ENCODE results near the gene GRM4. TPM values are rescaled to one million over a fixed set of nuclear protein-coding genes. Genes with fewer than 3 reads are reported as not detected.

Gene GRM4
- total RNA-seq, 8 experiments from 2014 or later, result 0.56 to 4.3 (median 1.0) TPM

- no peak overlapping the region for H3K4me3 ChIP-seq
- H3K27ac ChIP-seq, result no peak overlapping the region
- 53 to 90% (median 81%) methylated on average over 1 to 6 of the region's 9 CpGs; no CpG with 5 or more reads in 4 of the 10 experiments for WGBS, 10 experiments
- peak in 1 of 8 experiments; percentile 33 for ATAC-seq (replicated peaks in 6 of 8)
- in situ Hi-C loops (cut with MboI; ENCODE audit: low pct_unique_long_range_greater_than_20kb in 2 of 9, low sequenced_read_pairs in 9 of 9, unreplicated experiment in 9 of 9), result loop anchor here in 4 of 9 experiments (25.0 kb wide), 1 partner anchor 436 kb away; no protein-coding TSS in a partner anchor
- H3K4me1 ChIP-seq (replicated peaks in 1 of 2), result no peaks in the 10 kb centered on the region
These were observed 30.6 kb upstream of the GRM4 start for GRCh38 chr6:34176261-34177031.

DNA sequence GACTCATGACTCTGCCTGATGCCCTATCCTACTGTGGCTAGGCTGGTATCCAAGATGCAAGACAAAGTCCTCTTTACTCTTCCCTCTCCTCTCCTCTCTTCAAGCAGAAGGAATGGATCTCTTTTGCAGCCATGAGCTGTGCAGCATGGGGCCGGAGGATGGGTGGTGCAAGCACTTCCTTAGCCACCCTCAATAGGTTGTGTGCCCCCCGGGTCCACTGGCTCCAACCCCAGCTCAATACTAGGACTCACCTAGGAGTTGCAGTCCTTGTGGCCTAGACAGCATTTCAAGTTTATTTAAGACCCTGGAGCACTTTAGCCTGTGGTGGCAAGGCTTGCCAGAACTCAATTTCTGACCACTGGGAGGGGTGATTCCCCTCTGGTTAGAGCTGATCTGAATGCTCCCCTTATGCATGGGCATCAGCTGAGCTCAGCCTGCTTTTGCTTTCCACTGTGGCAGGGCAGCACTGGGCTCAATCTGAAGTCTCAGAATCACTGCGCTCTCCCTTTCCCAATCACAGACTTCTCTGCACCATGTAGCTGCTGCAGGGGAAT, 29.0 kb upstream of the GRM4 start:
- 50 to 100% (median 83%) methylated on average over 1 to 3 of the region's 3 CpGs; no CpG with 5 or more reads in 3 of the 10 experiments for WGBS, 10 experiments
- no peak for ATAC-seq (replicated peaks in 6 of 8)
- Histone ChIP-seq H3K27ac (no peak overlapping the region), H3K4me1 (replicated peaks in 1 of 2) (no peaks in the 10 kb centered on the region), H3K4me3 (no peak overlapping the region)
- in situ Hi-C loops (cut with MboI; ENCODE audit: low pct_unique_long_range_greater_than_20kb in 2 of 9, low sequenced_read_pairs in 9 of 9, unreplicated experiment in 9 of 9), result loop anchor here in 7 of 9 experiments (25.0 kb wide), 4 partner anchors 413 to 588 kb away; partner anchors contain the start of genes BAK1 (in 4 of the 7) and UQCC2 (in 1 of the 7)

- Histone ChIP-seq H3K4me1 (replicated peaks in 1 of 2) (no peaks in the 10 kb centered on the region), H3K27ac (no peak overlapping the region), H3K4me3 (no peak overlapping the region)
- WGBS, 10 experiments, result 0 to 89% (median 79%) methylated on average over 1 to 5 of the region's 9 CpGs; no CpG with 5 or more reads in 3 of the 10 experiments
- ATAC-seq (replicated peaks in 6 of 8), result no peak
- in situ Hi-C loops (cut with MboI; ENCODE audit: low pct_unique_long_range_greater_than_20kb in 2 of 9, low sequenced_read_pairs in 9 of 9, unreplicated experiment in 9 of 9), result loop anchor here in 7 of 9 experiments (25.0 kb wide), 3 partner anchors 411 to 586 kb away; partner anchors contain the start of genes BAK1 (in 4 of the 7) and UQCC2 (in 1 of the 7)
These were observed 27.3 kb upstream of the GRM4 start for GRCh38 chr6:34172961-34173775.

DNA sequence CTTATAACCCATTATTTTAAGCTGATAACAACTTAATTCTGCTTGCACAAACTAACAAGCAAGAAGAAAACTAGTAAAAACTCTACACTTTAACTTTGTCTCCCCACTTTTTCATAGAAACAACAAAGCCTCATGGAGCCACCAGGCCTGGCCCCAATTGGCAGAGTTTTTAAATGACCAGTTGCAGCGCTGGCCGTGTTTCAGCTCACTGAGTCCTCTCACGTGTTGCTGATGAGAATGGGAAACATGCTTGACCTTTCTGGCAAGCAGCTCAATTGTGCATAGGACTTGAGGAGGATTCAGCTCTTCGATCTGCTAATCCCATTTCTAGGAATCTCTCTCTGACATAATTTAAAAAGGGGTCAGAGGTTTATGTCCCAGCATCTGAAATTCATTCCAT, 24.5 kb upstream of the GRM4 start:
- Histone ChIP-seq H3K27ac (no peak overlapping the region), H3K4me3 (no peak overlapping the region), H3K4me1 (replicated peaks in 1 of 2) (no peaks in the 10 kb centered on the region)
- ATAC-seq (replicated peaks in 6 of 8), result no peak
- 17 to 100% (median 76%) methylated on average over 2 to 4 of the region's 4 CpGs; no CpG with 5 or more reads in 1 of the 10 experiments for WGBS, 10 experiments
- in situ Hi-C loops (cut with MboI; ENCODE audit: low pct_unique_long_range_greater_than_20kb in 2 of 9, low sequenced_read_pairs in 9 of 9, unreplicated experiment in 9 of 9), result loop anchor here in 7 of 9 experiments (25.0 kb wide), 3 partner anchors 408 to 583 kb away; partner anchors contain the start of genes BAK1 (in 4 of the 7) and UQCC2 (in 1 of the 7)

DNA sequence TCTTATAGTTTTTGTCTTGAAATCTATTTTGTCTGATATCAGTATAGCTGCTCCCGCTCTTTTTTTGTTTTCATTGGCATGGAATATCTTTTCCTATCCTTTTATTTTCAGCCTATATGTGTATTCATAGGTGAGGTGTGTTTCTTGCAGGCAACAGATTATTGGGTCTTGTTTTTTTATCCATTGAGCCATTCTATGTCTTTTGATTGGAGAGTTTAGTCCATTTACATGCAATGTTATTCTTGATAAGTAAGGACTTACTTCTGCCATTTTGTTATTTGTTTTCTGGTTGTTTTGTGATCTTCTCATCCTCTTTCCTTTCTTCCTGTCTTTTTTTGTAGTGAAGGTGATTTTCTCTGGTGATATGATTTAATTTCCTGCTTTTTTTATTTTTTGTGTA, 24.0 kb upstream of the GRM4 start:
- 100% methylated on average over 1 of the region's 1 CpG for WGBS, 10 experiments
- ATAC-seq (replicated peaks in 6 of 8), result no peak
- Histone ChIP-seq H3K4me1 (replicated peaks in 1 of 2) (no peaks in the 10 kb centered on the region), H3K27ac (no peak overlapping the region), H3K4me3 (no peak overlapping the region)
- in situ Hi-C loops (cut with MboI; ENCODE audit: low pct_unique_long_range_greater_than_20kb in 2 of 9, low sequenced_read_pairs in 9 of 9, unreplicated experiment in 9 of 9), result loop anchor here in 7 of 9 experiments (25.0 kb wide), 3 partner anchors 408 to 583 kb away; partner anchors contain the start of genes BAK1 (in 4 of the 7) and UQCC2 (in 1 of the 7)

GRCh38 chr6:34161857-34162515, 16.1 kb upstream of the GRM4 start:
- no peak overlapping the region for H3K27ac ChIP-seq
- no peak for ATAC-seq (replicated peaks in 6 of 8)
- no peak overlapping the region for H3K4me3 ChIP-seq
- 0 to 67% (median 41%) methylated on average over 1 to 4 of the region's 8 CpGs; no CpG with 5 or more reads in 4 of the 10 experiments for WGBS, 10 experiments
- in situ Hi-C loops (cut with MboI; ENCODE audit: low pct_unique_long_range_greater_than_20kb in 2 of 9, low sequenced_read_pairs in 9 of 9, unreplicated experiment in 9 of 9), result loop anchor here in 7 of 9 experiments (25.0 kb wide), 3 partner anchors 400 to 575 kb away; partner anchors contain the start of genes BAK1 (in 4 of the 7) and UQCC2 (in 1 of the 7)
- no peaks in the 10 kb centered on the region for H3K4me1 ChIP-seq (replicated peaks in 1 of 2)

DNA sequence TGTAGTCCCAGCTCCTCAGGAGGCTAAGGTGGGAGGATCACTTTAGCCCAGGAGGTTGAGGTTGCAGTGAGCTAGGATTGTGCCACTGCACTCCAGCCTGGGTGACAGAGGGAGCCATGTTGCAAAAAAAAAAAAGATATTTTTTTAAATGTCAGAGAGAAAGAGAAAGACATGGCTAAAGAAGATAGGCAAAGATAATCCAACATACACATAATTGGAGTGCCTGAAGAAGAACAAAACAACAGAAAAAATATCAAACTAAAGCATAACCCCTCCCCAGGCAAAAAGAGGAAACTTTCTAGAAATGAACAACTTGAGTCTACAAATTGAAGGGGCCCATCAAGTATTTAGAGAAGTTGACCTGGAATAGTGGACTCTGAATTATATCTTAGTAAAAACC, 14.0 kb upstream of the GRM4 start:
- no peak overlapping the region for H3K27ac ChIP-seq
- H3K4me1 ChIP-seq (replicated peaks in 1 of 2), result peaks cover 0 to 2% of the 10 kb centered on the region in 2 donors
- no peak overlapping the region for H3K4me3 ChIP-seq
- ATAC-seq (replicated peaks in 6 of 8), result no peak
- in situ Hi-C loops (cut with MboI; ENCODE audit: low pct_unique_long_range_greater_than_20kb in 2 of 9, low sequenced_read_pairs in 9 of 9, unreplicated experiment in 9 of 9), result loop anchor here in 8 of 9 experiments (10.0 to 25.0 kb wide), 6 partner anchors 105 to 573 kb away; partner anchors contain the start of genes BAK1 (in 4 of the 8) and UQCC2 (in 1 of the 8)

DNA sequence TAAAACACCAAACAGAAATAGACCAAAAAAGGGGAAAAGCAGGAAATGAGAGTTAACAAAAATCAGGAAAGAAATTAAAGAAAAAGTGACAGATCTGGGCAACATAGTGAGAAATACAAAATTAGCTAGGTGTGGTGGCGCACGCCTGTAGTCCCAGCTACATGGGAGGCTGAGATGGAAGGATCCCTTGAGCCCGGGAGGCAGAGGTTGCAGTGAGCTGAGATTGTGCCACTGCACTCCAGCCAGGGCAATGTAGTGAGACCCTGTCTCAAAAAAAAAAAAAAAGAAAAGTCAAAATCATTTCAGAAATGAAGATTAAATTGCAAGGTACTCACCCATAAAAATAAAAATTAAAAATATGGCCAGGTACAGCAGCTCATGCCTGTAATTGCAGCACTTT, 13.0 kb upstream of the GRM4 start:
- Histone ChIP-seq H3K4me3 (no peak overlapping the region), H3K4me1 (replicated peaks in 1 of 2) (peaks cover 0 to 6% of the 10 kb centered on the region in 2 donors), H3K27ac (no peak overlapping the region)
- 50 to 94% (median 69%) methylated on average over 1 to 3 of the region's 3 CpGs; no CpG with 5 or more reads in 2 of the 10 experiments for WGBS, 10 experiments
- in situ Hi-C loops (cut with MboI; ENCODE audit: low pct_unique_long_range_greater_than_20kb in 2 of 9, low sequenced_read_pairs in 9 of 9, unreplicated experiment in 9 of 9), result loop anchor here in 8 of 9 experiments (10.0 to 25.0 kb wide), 6 partner anchors 104 to 572 kb away; partner anchors contain the start of genes BAK1 (in 4 of the 8) and UQCC2 (in 1 of the 8)
- no peak for ATAC-seq (replicated peaks in 6 of 8)

DNA sequence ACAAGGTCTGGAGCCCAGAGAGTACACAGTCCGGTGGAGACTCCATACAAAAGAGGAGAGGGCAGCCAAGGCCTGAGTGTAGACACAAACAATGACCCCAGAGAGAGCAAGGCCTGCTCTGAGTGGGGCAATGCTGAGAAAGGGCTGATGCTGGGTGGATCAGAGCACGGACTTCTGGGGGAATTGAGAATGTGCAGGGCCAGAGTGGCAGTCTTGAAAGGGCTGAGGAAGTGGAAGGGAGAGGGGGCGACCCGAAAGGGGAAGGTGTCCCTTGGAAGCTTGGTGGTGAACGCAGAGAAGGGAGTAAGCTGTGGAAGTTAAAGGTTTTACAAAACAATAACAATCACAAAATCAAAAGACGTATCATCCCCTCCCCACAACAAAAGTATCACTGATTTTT, 12.0 kb upstream of the GRM4 start:
- no peak for ATAC-seq (replicated peaks in 6 of 8)
- WGBS, 10 experiments, result 17 to 90% (median 84%) methylated on average over 1 to 6 of the region's 6 CpGs; no CpG with 5 or more reads in 4 of the 10 experiments
- Histone ChIP-seq H3K27ac (no peak overlapping the region), H3K4me1 (replicated peaks in 1 of 2) (peaks cover 0 to 6% of the 10 kb centered on the region in 2 donors), H3K4me3 (no peak overlapping the region)
- in situ Hi-C loops (cut with MboI; ENCODE audit: low pct_unique_long_range_greater_than_20kb in 2 of 9, low sequenced_read_pairs in 9 of 9, unreplicated experiment in 9 of 9), result loop anchor here in 8 of 9 experiments (10.0 to 25.0 kb wide), 6 partner anchors 103 to 571 kb away; partner anchors contain the start of genes BAK1 (in 4 of the 8) and UQCC2 (in 1 of the 8)

GRCh38 chr6:34157236-34157830, 11.4 kb upstream of the GRM4 start:
- 20 to 92% (median 65%) methylated on average over 2 to 8 of the region's 10 CpGs; no CpG with 5 or more reads in 2 of the 10 experiments for WGBS, 10 experiments
- H3K4me1 ChIP-seq (replicated peaks in 1 of 2), result peaks cover 4 to 6% of the 10 kb centered on the region in 2 donors
- ATAC-seq (replicated peaks in 6 of 8), result no peak
- in situ Hi-C loops (cut with MboI; ENCODE audit: low pct_unique_long_range_greater_than_20kb in 2 of 9, low sequenced_read_pairs in 9 of 9, unreplicated experiment in 9 of 9), result loop anchor here in 8 of 9 experiments (10.0 to 25.0 kb wide), 6 partner anchors 103 to 570 kb away; partner anchors contain the start of genes BAK1 (in 4 of the 8) and UQCC2 (in 1 of the 8)
- H3K27ac ChIP-seq, result no peak overlapping the region
- H3K4me3 ChIP-seq, result no peak overlapping the region

GRCh38 chr6:34155471-34156300, 9.8 kb upstream of the GRM4 start:
- ATAC-seq (replicated peaks in 6 of 8), result no peak
- 68 to 100% (median 92%) methylated on average over 5 to 20 of the region's 24 CpGs for WGBS, 10 experiments
- Histone ChIP-seq H3K4me3 (no peak overlapping the region), H3K27ac (no peak overlapping the region), H3K4me1 (replicated peaks in 1 of 2) (peaks cover 20% of the 10 kb centered on the region in 2 donors)
- in situ Hi-C loops (cut with MboI; ENCODE audit: low pct_unique_long_range_greater_than_20kb in 2 of 9, low sequenced_read_pairs in 9 of 9, unreplicated experiment in 9 of 9), result loop anchor here in 8 of 9 experiments (10.0 to 25.0 kb wide), 6 partner anchors 101 to 568 kb away; partner anchors contain the start of genes BAK1 (in 4 of the 8) and UQCC2 (in 1 of the 8)
